Trophoblast cell (in vitro differentiated cells and primary cell): ENCODE measurements around the gene TMBIM4.

ENCODE experiments used
- DNase-seq, 2 donors: peaks; one replicate each; pipeline ENCODE4 v3.0.0-alpha.2; 2016
- H2AFZ ChIP-seq: 2 replicates; pipeline ENCODE4 v1.6.1; 2013; ENCODE audit warnings: low read length, moderate library complexity, mild to moderate bottlenecking; ENCODE audit not compliant: insufficient read depth, poor library complexity
- H2AK5ac ChIP-seq: 2 replicates; pipeline ENCODE4 v1.6.1; 2013; ENCODE audit warnings: mild to moderate bottlenecking, low read length
- H2BK120ac ChIP-seq: 2 replicates; pipeline ENCODE4 v1.6.1; 2013; ENCODE audit warnings: low read length, mild to moderate bottlenecking, moderate library complexity; ENCODE audit not compliant: insufficient read depth, poor library complexity
- H2BK12ac ChIP-seq: 2 replicates; pipeline ENCODE4 v1.6.1; 2013; ENCODE audit warnings: mild to moderate bottlenecking, low read length, moderate library complexity
- H2BK5ac ChIP-seq: 2 replicates; pipeline ENCODE4 v1.6.1; 2013; ENCODE audit warnings: low read length, low read depth, moderate library complexity, mild to moderate bottlenecking; ENCODE audit not compliant: poor library complexity
- H3K14ac ChIP-seq: 2 replicates; pipeline ENCODE4 v1.6.1; 2013; ENCODE audit warnings: mild to moderate bottlenecking, low read length
- H3K18ac ChIP-seq: 2 replicates; pipeline ENCODE4 v1.6.1; 2013; ENCODE audit warnings: mild to moderate bottlenecking, low read length
- H3K23ac ChIP-seq: 2 replicates; pipeline ENCODE4 v1.6.1; 2013; ENCODE audit warnings: low read length
- H3K27ac ChIP-seq: 2 replicates; pipeline ENCODE4 v1.5.1; 2013; ENCODE audit warnings: low read depth, mild to moderate bottlenecking, inconsistent platforms, low read length, moderate library complexity
- H3K27me3 ChIP-seq: 2 replicates; pipeline ENCODE4 v1.6.1; 2013; ENCODE audit warnings: inconsistent platforms, mild to moderate bottlenecking, low read length, moderate library complexity; ENCODE audit not compliant: insufficient read depth
- H3K36me3 ChIP-seq, 2 experiments: 1 replicate in 1 of 2; 2 replicates in 1 of 2; pipeline ENCODE4 v1.6.1; 2013; ENCODE audit warnings: low read length in 2 of 2, mild to moderate bottlenecking in 2 of 2, moderate library complexity in 1 of 2; ENCODE audit not compliant: insufficient read depth in 2 of 2, control insufficient read depth in 1 of 2
- H3K4ac ChIP-seq: 2 replicates; pipeline ENCODE4 v1.6.1; 2013; ENCODE audit warnings: low read depth, mild to moderate bottlenecking, low read length, moderate library complexity
- H3K4me1 ChIP-seq, 2 experiments: 1 replicate in 1 of 2; 2 replicates in 1 of 2; pipeline ENCODE4 v1.6.1; 2013; ENCODE audit warnings: low read length in 2 of 2, mild to moderate bottlenecking in 2 of 2, moderate library complexity in 1 of 2; ENCODE audit not compliant: insufficient read depth in 2 of 2, control insufficient read depth in 1 of 2
- H3K4me2 ChIP-seq: 2 replicates; pipeline ENCODE4 v1.6.1; 2013; ENCODE audit warnings: inconsistent platforms, mild to moderate bottlenecking, low read length, moderate library complexity
- H3K4me3 ChIP-seq: 2 replicates; pipeline ENCODE4 v1.5.1; 2013; ENCODE audit warnings: mild to moderate bottlenecking, low read depth, low read length, inconsistent platforms
- H3K79me1 ChIP-seq: one replicate; pipeline ENCODE4 v1.6.1; 2013; ENCODE audit warnings: low read length
- H3K79me2 ChIP-seq: 2 replicates; pipeline ENCODE4 v1.6.1; 2013; ENCODE audit warnings: low read length, mild to moderate bottlenecking; ENCODE audit not compliant: control insufficient read depth, insufficient read depth, poor library complexity
- H3K9ac ChIP-seq: 2 replicates; pipeline ENCODE4 v1.6.1; 2013; ENCODE audit warnings: mild to moderate bottlenecking, low read length
- H3K9me3 ChIP-seq: 2 replicates; pipeline ENCODE4 v1.6.1; 2013; ENCODE audit warnings: low read depth, mild to moderate bottlenecking, control low read depth, inconsistent platforms, low read length; ENCODE audit not compliant: insufficient read depth
- H4K12ac ChIP-seq: 2 replicates; pipeline ENCODE4 v1.6.1; 2013; ENCODE audit warnings: low read depth, mild to moderate bottlenecking, low read length, moderate library complexity
- H4K8ac ChIP-seq: 2 replicates; pipeline ENCODE4 v1.6.1; 2013; ENCODE audit warnings: low read depth, mild to moderate bottlenecking, low read length, moderate library complexity
- H4K91ac ChIP-seq: one replicate; pipeline ENCODE4 v1.6.1; 2013; ENCODE audit warnings: low read depth, mild to moderate bottlenecking, low read length, moderate library complexity
- WGBS: extraction: QIAGEN DNeasy Blood & Tissue Kit; methylation state at CpG from one replicate; pipeline ENCODE4 v1.1.7; 2013; ENCODE audit warnings: missing lambda C conversion rate; ENCODE audit not compliant: insufficient read length, insufficient coverage; ENCODE audit errors: extremely low coverage; 5-methylcytosine and 5-hydroxymethylcytosine counted together

The TMBIM4 gene

DNA sequence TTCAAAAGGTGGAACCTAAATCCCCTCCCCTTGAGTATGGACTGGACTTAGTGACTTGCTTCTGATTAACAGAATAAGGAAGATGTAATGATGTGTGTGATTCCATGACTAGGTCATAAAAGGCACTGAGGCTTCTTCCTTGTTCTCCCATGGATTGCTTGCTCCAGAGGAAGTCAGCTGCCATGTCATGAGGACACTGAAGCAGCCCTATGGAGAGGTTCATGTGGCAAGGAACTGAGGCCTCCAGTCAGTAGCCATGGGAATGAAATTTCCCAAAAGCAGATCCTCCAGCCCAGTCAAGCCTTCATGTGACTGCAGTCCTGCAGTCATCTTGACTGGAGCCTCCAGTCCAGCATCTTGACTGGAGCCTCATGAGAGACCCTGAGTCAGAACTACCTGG is 10.7 kb downstream of the TMBIM4 start:
- H3K18ac ChIP-seq = no peak overlapping the region
- H2BK5ac ChIP-seq = no peak overlapping the region
- H3K4me3 ChIP-seq = no peak overlapping the region
- no peak overlapping the region for H3K4me2 ChIP-seq
- no peak for DNase-seq
- H3K9me3 ChIP-seq = peaks cover 2% of the 10 kb centered on the region
- peaks cover 4% of the 10 kb centered on the region in 2 experiments for H3K36me3 ChIP-seq
- no peaks in the 10 kb centered on the region for H3K79me2 ChIP-seq
- no peak overlapping the region for H3K9ac ChIP-seq
- H4K91ac ChIP-seq = no peak overlapping the region
- no peak overlapping the region for H2AK5ac ChIP-seq
- H4K8ac ChIP-seq = no peak overlapping the region
- no peak overlapping the region for H3K14ac ChIP-seq
- no peaks in the 10 kb centered on the region for H3K27me3 ChIP-seq
- H2AFZ ChIP-seq = no peak overlapping the region
- no peak overlapping the region for H2BK12ac ChIP-seq
- no peak overlapping the region for H3K23ac ChIP-seq
- H3K79me1 ChIP-seq = no peaks in the 10 kb centered on the region
- no peaks in the 10 kb centered on the region for H3K4me1 ChIP-seq
- no peak overlapping the region for H2BK120ac ChIP-seq
- H4K12ac ChIP-seq = no peak overlapping the region
- no peak overlapping the region for H3K4ac ChIP-seq
- no peak overlapping the region for H3K27ac ChIP-seq

DNA sequence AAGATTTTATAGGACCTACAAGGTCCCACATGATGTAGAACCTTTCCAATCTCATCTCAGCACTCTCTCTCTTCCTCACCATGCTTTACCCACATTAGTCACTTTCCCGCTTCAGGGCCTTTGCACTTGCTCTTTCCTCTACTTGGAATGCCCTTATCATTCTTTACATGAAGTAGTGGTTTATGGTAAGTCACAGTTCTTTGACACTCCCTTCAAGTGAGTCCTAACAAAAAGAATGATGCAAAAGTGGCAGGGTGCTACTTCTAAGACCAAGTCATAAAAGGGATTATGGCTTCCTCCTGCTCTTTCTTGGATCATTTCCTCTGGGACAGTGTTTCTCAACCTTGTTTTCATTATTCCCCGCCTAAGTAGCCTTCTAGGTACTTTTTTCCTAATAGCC is 13.1 kb downstream of the TMBIM4 start:
- Histone ChIP-seq H4K12ac (no peak overlapping the region), H3K14ac (no peak overlapping the region), H3K4me1 (no peaks in the 10 kb centered on the region), H2AFZ (no peak overlapping the region), H3K9ac (no peak overlapping the region), H3K4me3 (no peak overlapping the region), H3K27me3 (no peaks in the 10 kb centered on the region), H3K79me2 (no peaks in the 10 kb centered on the region), H3K18ac (no peak overlapping the region), H3K79me1 (no peaks in the 10 kb centered on the region), H4K8ac (no peak overlapping the region), H3K9me3 (peaks cover 2% of the 10 kb centered on the region), H3K36me3 (peaks cover 4% of the 10 kb centered on the region in 2 experiments), H4K91ac (no peak overlapping the region), H3K4ac (no peak overlapping the region), H2BK12ac (no peak overlapping the region), H3K27ac (no peak overlapping the region), H2BK120ac (no peak overlapping the region), H2AK5ac (no peak overlapping the region), H3K23ac (no peak overlapping the region), H2BK5ac (no peak overlapping the region), H3K4me2 (no peak overlapping the region)
- peak; percentile 72 to 91 for DNase-seq
- no CpG with 5 or more reads among the region's 2 CpGs for WGBS

DNA sequence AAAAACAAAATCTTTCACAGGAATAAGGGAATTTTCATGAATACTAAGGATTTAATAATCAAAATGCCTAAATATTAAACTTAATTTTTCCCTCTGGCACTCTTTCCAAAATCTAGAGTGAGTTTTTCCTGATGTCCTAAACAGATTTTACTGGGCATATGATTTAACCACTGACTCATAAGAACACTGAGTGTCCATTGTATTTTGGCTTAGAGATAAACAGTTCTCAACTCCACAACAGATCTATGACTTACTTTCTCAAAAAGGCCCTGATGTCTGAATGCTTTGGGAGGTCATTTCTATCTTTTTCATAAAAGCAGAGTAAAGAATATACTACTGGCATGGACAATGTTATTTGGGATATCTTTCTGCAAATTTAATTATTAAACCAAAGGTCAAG is 15.0 kb downstream of the TMBIM4 start:
- Histone ChIP-seq H4K8ac (no peak overlapping the region), H3K9me3 (no peaks in the 10 kb centered on the region), H2BK120ac (no peak overlapping the region), H3K14ac (no peak overlapping the region), H3K9ac (no peak overlapping the region), H2AK5ac (no peak overlapping the region), H3K79me2 (no peaks in the 10 kb centered on the region), H3K27ac (no peak overlapping the region), H3K18ac (no peak overlapping the region), H3K4me3 (no peak overlapping the region), H3K4me1 (no peaks in the 10 kb centered on the region), H4K91ac (no peak overlapping the region), H2AFZ (no peak overlapping the region), H3K23ac (no peak overlapping the region), H3K27me3 (no peaks in the 10 kb centered on the region), H2BK12ac (no peak overlapping the region), H3K36me3 (no peaks in the 10 kb centered on the region), H3K4me2 (no peak overlapping the region), H4K12ac (no peak overlapping the region), H2BK5ac (no peak overlapping the region), H3K79me1 (no peaks in the 10 kb centered on the region), H3K4ac (no peak overlapping the region)
- DNase-seq = no peak

DNA sequence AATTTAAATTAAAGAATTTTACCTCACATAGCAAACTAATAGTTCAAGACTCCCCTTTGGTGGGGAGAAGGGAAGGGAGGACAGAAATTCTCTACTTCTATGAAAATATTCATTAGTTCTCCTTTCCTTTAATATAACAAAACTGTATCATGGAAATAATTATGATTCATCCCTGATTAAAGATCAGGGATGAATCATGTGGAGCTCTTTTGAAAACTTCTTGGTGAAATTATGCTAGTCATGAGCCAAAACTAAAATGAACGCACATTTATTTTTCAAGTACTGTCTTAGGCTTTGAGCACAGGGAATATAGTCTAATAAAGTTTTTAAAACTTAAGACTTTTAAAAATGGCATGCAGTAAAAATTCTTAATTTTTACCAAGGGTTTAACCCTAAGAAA is 17.1 kb downstream of the TMBIM4 start:
- H2AFZ ChIP-seq = no peak overlapping the region
- H3K4ac ChIP-seq = no peak overlapping the region
- H3K27ac ChIP-seq = no peak overlapping the region
- H2AK5ac ChIP-seq = no peak overlapping the region
- H4K91ac ChIP-seq = no peak overlapping the region
- no peaks in the 10 kb centered on the region for H3K36me3 ChIP-seq
- H3K23ac ChIP-seq = no peak overlapping the region
- no peak overlapping the region for H3K18ac ChIP-seq
- no peak overlapping the region for H3K9ac ChIP-seq
- no peak overlapping the region for H2BK120ac ChIP-seq
- no peak overlapping the region for H4K12ac ChIP-seq
- no peaks in the 10 kb centered on the region for H3K79me2 ChIP-seq
- no peaks in the 10 kb centered on the region for H3K4me1 ChIP-seq
- no peaks in the 10 kb centered on the region for H3K27me3 ChIP-seq
- H2BK12ac ChIP-seq = no peak overlapping the region
- H3K14ac ChIP-seq = no peak overlapping the region
- WGBS = no CpG with 5 or more reads among the region's 1 CpG
- no peaks in the 10 kb centered on the region for H3K9me3 ChIP-seq
- no peak for DNase-seq
- H3K4me2 ChIP-seq = no peak overlapping the region
- H2BK5ac ChIP-seq = no peak overlapping the region
- no peaks in the 10 kb centered on the region for H3K79me1 ChIP-seq
- H3K4me3 ChIP-seq = no peak overlapping the region
- H4K8ac ChIP-seq = no peak overlapping the region
